Left renal cortex interstitium (tissue), 4 donors: ENCODE results near the gene DNASE1L1. TPM values are rescaled to one million over a fixed set of nuclear protein-coding genes. Genes with fewer than 3 reads are reported as not detected.

Experiments used
- DNase-seq, 4 donors: peaks; one replicate each; pipeline ENCODE4 v3.0.0-alpha.2; 2013; ENCODE audit warnings: low read depth in 4 of 4, low spot score in 2 of 4, missing footprints in 1 of 4
- polyA plus RNA-seq, 4 donors: library from polyadenylated mRNA; unstranded; fragments of 120-200 nt; gene quantifications; one replicate each; pipeline ENCODE4 v1.2.1, GENCODE V29; 2013; ENCODE audit not compliant: insufficient read length in 4 of 4

The DNASE1L1 gene
- polyA plus RNA-seq: 10 to 100 TPM; 13.2 to 14.8 (median 14.7) TPM

GRCh38 chrX:154409222-154409871, at the start of gene DNASE1L1:
Gene DNASE1L1, minus strand, starts transcription at chrX:154409254. Its CDS starts 3,686 bp downstream, at chrX:154405568.
- peak in 1 of 4 donors; percentile 17 for DNase-seq

GRCh38 chrX:154458116-154458953, 49.3 kb upstream of the DNASE1L1 start, which contains the start of gene PLXNA3:
Gene PLXNA3, plus strand, starts transcription at chrX:154458281. Its CDS starts 1,903 bp downstream, at chrX:154460184.
- no peak for DNase-seq

GRCh38 chrX:154457491-154458115, 48.5 kb upstream of the DNASE1L1 start:
- DNase-seq: no peak

- no peak for DNase-seq
These were observed 43.8 kb upstream of the DNASE1L1 start for GRCh38 chrX:154452823-154453222.

- DNase-seq: no peak
These were observed 41.3 kb upstream of the DNASE1L1 start for GRCh38 chrX:154450312-154450711.

GRCh38 chrX:154449618-154450017, 40.6 kb upstream of the DNASE1L1 start:
- DNase-seq: no peak

- no peak for DNase-seq
These were observed 39.4 kb upstream of the DNASE1L1 start for GRCh38 chrX:154448484-154448883.

GRCh38 chrX:154446430-154446829, 37.4 kb upstream of the DNASE1L1 start:
- no peak for DNase-seq

- no peak for DNase-seq
These were observed 36.7 kb upstream of the DNASE1L1 start for GRCh38 chrX:154445776-154446175.

- no peak for DNase-seq
These were observed 35.7 kb upstream of the DNASE1L1 start for GRCh38 chrX:154444755-154445246.

GRCh38 chrX:154443992-154444754, 35.1 kb upstream of the DNASE1L1 start, which contains the start of gene FAM50A:
Gene FAM50A, plus strand, starts transcription at chrX:154444141. Its CDS starts 95 bp downstream, at chrX:154444236.
- no peak for DNase-seq

- DNase-seq: no peak
These were observed 34.4 kb upstream of the DNASE1L1 start for GRCh38 chrX:154443479-154443910.

GRCh38 chrX:154441984-154442707, 33.1 kb upstream of the DNASE1L1 start:
- DNase-seq: no peak

- no peak for DNase-seq
These were observed 32.5 kb upstream of the DNASE1L1 start for GRCh38 chrX:154441564-154441963.

- DNase-seq: no peak
These were observed 31.7 kb upstream of the DNASE1L1 start for GRCh38 chrX:154440623-154441357.

- DNase-seq: no peak
These were observed 30.8 kb upstream of the DNASE1L1 start for GRCh38 chrX:154439841-154440240.

- no peak for DNase-seq
These were observed 29.2 kb upstream of the DNASE1L1 start for GRCh38 chrX:154437971-154438893.
